Neural progenitor cell (in vitro differentiated cells): ENCODE data around the gene AGFG1.

Experiments
- EZH2 ChIP-seq: fragments of 200-600 bp; sonication (generic); IDR thresholded peaks from 2 replicates; pipeline ENCODE4 v1.6.1; 2017; ENCODE audit warnings: antibody characterized with exemption, mild to moderate bottlenecking, moderate library complexity
- TF ChIP-seq, protein P1 (sequence below): fragments of 200-600 bp; sonication (generic); IDR thresholded peaks from 2 replicates; pipeline ENCODE4 v1.5.1; 2017; ENCODE audit warnings: antibody characterized with exemption, mild to moderate bottlenecking

DNA sequence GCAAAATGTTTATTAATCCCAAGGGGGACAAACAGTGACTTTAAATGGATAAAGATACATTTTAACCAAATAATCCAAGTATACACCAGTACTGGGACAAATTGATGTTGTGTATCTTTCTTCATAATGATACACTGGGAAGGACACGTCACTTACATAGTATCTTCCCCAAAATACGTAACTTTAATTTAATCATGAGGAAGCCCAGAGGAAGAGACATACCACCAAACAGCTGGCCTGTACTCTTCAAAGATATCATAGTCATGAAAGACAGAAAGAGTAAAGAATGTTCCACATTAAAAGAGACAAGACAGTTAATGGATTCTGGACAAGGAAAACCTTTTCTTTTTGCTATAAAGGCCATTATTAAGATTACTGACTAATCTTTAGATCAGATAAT is 37.1 kb downstream of the AGFG1 start:
- TF ChIP-seq EZH2, result no peak
- TF ChIP-seq, protein P1, sequence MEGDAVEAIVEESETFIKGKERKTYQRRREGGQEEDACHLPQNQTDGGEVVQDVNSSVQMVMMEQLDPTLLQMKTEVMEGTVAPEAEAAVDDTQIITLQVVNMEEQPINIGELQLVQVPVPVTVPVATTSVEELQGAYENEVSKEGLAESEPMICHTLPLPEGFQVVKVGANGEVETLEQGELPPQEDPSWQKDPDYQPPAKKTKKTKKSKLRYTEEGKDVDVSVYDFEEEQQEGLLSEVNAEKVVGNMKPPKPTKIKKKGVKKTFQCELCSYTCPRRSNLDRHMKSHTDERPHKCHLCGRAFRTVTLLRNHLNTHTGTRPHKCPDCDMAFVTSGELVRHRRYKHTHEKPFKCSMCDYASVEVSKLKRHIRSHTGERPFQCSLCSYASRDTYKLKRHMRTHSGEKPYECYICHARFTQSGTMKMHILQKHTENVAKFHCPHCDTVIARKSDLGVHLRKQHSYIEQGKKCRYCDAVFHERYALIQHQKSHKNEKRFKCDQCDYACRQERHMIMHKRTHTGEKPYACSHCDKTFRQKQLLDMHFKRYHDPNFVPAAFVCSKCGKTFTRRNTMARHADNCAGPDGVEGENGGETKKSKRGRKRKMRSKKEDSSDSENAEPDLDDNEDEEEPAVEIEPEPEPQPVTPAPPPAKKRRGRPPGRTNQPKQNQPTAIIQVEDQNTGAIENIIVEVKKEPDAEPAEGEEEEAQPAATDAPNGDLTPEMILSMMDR, result no peak
